HG03520 (cell line): Measurements from ENCODE around the gene CDC14A.

Experiments
- ATAC-seq: cut with Tn5 transposase; IDR thresholded peaks from one replicate; pipeline ENCODE4 v1.9.1; 2021; ENCODE audit warnings: mild to moderate bottlenecking, moderate library complexity; ENCODE audit not compliant: unreplicated experiment

The CDC14A gene

DNA sequence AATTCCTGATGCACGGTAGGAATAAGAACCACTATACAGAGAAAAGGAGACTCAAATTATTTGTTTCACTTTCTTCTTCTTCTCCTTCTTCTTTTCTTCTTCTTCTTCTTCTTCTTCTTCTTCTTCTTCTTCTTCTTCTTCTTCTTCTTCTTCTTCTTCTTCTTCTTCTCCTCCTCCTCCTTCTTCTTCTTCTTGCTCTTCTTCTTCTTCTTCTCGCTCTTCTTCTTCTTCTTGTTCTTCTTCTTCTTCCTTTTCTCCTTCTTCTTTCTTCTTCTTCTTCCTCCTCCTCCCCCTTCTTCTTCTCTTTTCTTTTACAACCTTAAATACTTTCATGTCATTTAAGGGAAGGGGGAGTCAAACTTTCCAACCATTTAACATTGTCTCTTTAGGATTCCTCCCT, 174.6 kb downstream of the CDC14A start:
- ATAC-seq: no peak

GRCh38 chr1:100528871-100529270, 176.6 kb downstream of the CDC14A start:
- no peak for ATAC-seq

GRCh38 chr1:100530141-100530540, 177.8 kb downstream of the CDC14A start:
- no peak for ATAC-seq

GRCh38 chr1:100530880-100531487, 178.7 kb downstream of the CDC14A start:
- ATAC-seq: peak; percentile 79

DNA sequence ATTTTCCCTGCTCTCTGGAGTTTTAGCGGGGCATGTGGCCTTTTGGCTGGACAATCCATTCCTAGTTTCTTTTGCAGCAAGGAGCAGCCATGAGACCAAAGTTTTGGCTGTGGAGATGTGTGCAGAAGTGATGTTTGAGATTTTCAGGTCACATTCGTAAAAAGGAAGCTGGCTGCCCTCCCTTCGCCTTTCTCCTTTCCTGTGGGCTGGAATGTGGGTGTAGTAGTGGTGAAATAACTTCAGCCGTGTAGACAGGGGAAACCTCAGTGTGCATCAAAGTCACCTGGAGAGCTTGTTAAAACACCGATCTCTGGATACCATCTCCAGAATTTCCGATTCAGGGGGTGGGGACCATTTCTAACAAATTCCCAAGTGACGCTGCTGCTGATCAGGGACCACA, 180.3 kb downstream of the CDC14A start:
- ATAC-seq: no peak

- ATAC-seq: no peak
Measured at GRCh38 chr1:100535264-100535663, 183.0 kb downstream of the CDC14A start.

GRCh38 chr1:100536031-100536430, 183.7 kb downstream of the CDC14A start:
- peak; percentile 88 for ATAC-seq

DNA sequence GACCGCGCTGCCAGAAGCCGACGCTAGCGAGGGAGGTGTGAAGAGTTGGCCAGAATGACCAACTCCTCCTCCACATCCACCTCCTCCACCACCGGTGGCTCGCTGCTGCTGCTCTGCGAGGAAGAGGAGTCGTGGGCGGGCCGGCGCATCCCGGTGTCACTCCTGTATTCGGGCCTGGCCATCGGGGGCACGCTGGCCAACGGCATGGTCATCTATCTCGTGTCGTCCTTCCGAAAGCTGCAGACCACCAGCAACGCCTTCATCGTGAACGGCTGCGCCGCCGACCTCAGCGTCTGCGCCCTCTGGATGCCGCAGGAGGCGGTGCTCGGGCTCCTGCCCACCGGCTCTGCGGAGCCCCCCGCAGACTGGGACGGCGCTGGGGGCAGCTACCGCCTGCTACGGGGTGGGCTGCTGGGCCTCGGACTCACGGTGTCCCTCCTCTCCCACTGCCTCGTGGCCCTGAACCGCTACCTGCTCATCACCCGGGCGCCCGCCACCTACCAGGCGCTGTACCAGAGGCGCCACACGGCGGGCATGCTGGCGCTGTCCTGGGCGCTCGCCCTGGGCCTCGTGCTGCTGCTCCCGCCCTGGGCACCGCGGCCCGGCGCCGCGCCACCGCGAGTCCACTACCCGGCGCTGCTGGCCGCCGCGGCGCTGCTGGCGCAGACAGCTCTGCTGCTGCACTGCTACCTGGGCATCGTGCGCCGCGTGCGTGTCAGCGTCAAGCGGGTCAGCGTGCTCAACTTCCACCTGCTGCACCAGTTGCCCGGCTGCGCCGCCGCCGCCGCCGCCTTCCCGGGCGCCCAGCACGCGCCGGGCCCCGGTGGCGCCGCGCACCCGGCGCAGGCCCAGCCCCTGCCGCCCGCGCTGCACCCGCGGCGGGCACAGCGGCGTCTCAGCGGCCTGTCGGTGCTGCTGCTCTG, 186.9 kb downstream of the CDC14A start:
- ATAC-seq: no peak

GRCh38 chr1:100539836-100540536, 187.7 kb downstream of the CDC14A start:
- no peak for ATAC-seq

GRCh38 chr1:100542285-100542684, 190.0 kb downstream of the CDC14A start:
- ATAC-seq: no peak

DNA sequence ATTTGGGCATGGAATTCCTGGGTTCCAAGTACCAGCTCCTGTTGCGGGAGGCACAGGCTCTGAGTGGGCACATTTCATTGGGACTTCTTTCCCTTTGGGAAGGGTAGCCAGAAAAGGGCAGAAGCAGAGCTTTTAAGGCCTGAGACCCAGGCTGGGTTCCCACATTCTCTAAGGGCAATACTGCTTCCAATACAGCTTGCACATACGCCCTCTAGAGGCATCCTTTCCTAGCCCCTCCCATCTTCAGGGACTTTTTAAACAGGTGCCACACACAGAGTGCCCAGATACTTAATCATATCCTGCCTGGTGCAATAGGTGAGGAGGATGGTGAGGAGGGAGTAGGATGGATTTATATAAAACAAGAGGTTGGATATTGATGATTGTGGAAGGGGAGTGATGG, 191.3 kb downstream of the CDC14A start:
- peak; percentile 50 for ATAC-seq

DNA sequence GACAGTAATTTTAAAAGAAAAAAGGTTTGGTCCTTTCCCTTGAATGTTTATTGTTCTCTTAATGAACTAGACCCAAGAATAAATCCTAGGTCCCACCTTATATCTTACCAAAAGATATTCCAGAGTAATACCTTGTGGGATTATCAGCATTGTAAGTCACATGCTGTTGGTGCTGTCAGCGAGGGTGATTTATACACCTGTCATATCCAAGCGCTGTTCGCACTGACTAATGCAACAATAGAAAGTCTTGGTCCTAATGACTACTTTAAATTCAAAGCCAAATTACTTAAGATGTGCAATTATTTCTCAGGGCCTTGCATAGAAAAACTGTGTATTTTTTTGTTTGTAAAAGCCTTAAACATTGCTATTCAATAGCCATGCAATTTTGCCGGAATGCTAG, 192.5 kb downstream of the CDC14A start:
- no peak for ATAC-seq

DNA sequence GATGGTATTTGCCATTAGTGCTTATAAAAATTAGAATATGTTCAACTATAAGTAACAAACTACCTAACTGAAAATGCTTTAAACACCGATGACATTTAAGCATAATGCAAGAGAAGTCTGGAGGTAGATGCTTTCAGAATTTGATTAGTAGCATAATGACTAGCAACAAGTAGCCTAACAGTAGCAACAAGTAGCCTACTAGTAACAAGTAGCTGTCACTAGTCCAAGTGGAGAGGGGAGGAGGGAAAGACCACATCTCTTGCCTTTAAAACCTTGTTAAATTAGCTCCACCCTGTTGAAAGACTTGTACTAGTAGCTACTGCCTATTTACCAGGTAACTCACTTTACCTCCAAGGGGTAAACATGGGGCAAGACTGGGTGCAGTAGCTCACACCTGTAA, 193.5 kb downstream of the CDC14A start:
- ATAC-seq: no peak

DNA sequence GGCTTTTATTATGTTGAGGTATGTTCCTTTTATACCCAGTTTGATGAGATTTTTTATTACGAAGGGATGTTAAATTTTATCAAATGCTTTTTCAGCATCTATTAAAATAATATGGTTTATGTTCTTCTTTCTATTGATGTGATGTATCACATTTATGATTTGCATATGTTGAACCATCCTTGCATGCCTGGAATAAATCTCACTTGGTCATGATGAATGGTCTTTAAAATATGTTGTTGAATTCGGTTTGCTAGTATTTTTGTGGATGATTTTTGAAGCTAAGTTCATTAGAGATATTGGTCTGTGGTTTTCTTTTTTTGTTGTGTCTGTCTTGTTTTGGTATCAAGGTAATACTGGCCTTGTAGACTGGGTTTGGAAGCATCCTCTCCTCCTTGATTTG, 199.7 kb downstream of the CDC14A start:
- ATAC-seq: no peak

- ATAC-seq: no peak
Measured at GRCh38 chr1:100552922-100553321, 200.6 kb downstream of the CDC14A start.

DNA sequence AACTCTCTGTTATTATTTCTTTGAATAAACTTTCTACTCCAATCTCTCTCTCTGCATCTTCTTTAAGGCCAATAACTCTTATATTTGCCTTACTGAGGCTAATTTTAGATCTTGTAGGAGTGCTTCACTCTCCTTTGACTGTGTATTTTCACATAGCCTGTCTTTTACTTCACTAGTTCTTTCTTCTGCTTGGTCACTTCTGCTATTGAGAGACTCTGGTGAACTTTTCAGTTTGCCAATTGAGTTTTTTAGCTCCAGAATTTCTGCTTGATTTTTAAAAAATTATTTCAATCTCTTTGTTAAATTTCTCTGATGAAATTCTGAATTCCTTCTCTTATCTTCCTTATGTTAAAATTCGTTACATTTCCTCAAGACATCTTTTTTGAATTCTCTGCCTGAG, 203.9 kb downstream of the CDC14A start:
- ATAC-seq: no peak

DNA sequence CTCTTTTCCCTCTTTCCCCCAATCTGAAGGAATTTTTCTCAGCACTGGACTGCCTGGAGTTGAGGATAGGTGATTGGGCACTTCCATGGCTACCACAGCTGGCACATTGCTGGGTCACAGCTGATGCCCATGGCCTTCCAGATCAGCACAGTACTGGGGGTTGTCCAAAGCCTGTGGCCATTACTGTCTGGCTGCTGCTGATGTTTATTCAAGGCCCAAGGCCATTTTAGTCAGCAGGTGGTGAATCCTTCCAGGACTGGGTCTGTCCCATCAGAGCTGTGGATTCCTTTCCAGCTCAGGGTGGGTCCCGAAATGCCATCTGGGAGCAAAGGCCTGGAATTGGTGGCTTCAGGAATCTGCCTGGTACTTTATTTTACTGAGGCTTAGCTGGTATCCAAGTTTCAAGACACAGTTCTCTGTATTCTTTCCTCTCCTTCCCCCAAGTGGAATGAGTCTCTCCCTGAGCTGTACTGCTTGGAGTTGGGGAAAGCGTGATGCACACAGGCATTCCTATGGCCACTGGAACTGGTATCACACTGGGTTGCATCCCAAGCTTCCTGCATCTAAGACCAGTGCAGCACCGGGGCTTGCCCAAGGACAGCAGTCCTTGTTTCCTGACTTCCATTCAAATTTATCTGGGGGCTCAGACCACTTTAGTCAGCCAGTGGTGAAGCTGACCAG, 204.8 kb downstream of the CDC14A start:
- ATAC-seq: no peak

DNA sequence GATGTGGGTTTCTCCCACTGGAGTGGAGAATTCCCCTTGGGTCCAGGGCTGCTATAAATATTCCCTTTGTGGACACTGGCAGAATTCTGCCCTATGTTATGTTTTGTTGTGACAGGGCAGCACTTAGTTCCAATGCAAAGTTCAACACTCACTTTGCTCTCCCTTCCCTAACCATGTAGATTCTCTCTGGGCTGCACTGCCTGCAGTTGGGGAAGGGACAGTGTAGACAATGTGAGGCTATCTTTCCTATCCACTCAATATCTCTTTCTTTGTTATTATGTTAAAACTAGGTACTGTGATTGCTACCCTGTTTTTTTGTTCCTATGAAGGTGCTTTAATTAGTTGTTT, 205.3 kb downstream of the CDC14A start:
- no peak for ATAC-seq

- no peak for ATAC-seq
Measured at GRCh38 chr1:100565533-100565932, 213.2 kb downstream of the CDC14A start.

DNA sequence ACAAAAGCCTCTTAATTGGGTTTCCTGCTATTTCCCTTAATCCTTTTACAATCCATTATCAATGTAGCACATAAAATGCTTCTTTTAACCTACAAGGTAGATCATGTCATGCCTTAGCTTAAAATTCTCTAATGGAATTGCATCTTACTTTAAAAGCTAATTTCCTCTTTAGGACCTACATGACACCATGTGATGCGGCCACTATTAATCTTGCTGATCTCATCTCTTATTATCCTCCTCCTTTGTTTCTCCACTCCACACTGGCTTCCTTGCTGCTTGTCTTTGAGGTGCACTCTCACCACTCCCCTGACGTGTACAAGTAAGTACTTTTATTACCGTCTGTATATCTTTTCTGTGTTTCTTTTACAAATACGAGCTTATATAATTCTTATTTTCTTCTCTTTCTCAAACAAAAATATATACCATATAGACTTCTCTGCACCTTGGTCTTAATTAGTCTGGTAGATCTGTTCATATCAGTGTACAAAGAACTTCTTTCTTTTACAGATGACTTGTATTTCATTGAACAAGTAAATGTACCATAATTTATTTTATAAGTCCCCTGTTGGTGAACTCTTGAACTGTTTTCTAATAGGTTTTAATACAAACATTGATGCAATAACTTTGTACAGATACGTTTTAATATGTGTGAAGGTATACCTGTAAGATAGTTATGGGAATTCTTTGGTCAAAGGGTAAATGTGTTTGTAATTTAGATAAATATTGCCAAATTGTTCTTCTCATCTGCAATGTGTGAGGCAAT, 213.8 kb downstream of the CDC14A start:
- ATAC-seq: no peak

GRCh38 chr1:100567062-100567461, 214.8 kb downstream of the CDC14A start:
- no peak for ATAC-seq
